Effector memory CD4-positive, alpha-beta T cell (primary cell): ENCODE data around the gene RAB11A.

Source experiments
- DNase-seq, 3 donors: peaks; one replicate each; pipeline ENCODE4 v3.0.0-alpha.2; 2020
- H3K27ac ChIP-seq: 2 replicates; pipeline ENCODE4 v1.7.0; 2013; ENCODE audit warnings: mild to moderate bottlenecking, low read length, moderate library complexity; ENCODE audit not compliant: insufficient read depth, poor library complexity, severe bottlenecking
- H3K27me3 ChIP-seq: replicated peaks from 2 replicates; pipeline ENCODE4 v1.7.0; 2013; ENCODE audit warnings: mild to moderate bottlenecking, low read length; ENCODE audit not compliant: insufficient read depth, control insufficient read depth, poor library complexity, severe bottlenecking
- H3K36me3 ChIP-seq: 2 replicates; pipeline ENCODE4 v1.7.0; 2013; ENCODE audit warnings: mild to moderate bottlenecking, low read length, moderate library complexity; ENCODE audit not compliant: control insufficient read depth, insufficient read depth
- H3K4me1 ChIP-seq: 2 replicates; pipeline ENCODE4 v1.7.0; 2013; ENCODE audit warnings: low read length, mild to moderate bottlenecking; ENCODE audit not compliant: control insufficient read depth, insufficient read depth, poor library complexity, severe bottlenecking
- H3K4me3 ChIP-seq: 2 replicates; pipeline ENCODE4 v1.7.0; 2013; ENCODE audit warnings: low read length, low read depth, mild to moderate bottlenecking; ENCODE audit not compliant: insufficient read depth, poor library complexity, severe bottlenecking
- H3K9me3 ChIP-seq: 2 replicates; pipeline ENCODE4 v1.7.0; 2013; ENCODE audit warnings: mild to moderate bottlenecking, low read length, moderate library complexity; ENCODE audit not compliant: control insufficient read depth

Gene RAB11A

GRCh38 chr15:65919353-65919752 lies 50.1 kb downstream of the RAB11A start:
- H3K27ac ChIP-seq: no peak overlapping the region
- no peaks in the 10 kb centered on the region for H3K9me3 ChIP-seq
- H3K4me3 ChIP-seq: no peak overlapping the region
- no peaks in the 10 kb centered on the region for H3K36me3 ChIP-seq
- peaks cover 3% of the 10 kb centered on the region for H3K4me1 ChIP-seq
- H3K27me3 ChIP-seq: no peaks in the 10 kb centered on the region
- DNase-seq: no peak

GRCh38 chr15:65920121-65920520 lies 50.8 kb downstream of the RAB11A start:
- H3K27ac ChIP-seq: no peak overlapping the region
- no peak for DNase-seq
- no peak overlapping the region for H3K4me3 ChIP-seq
- H3K4me1 ChIP-seq: peaks cover 3% of the 10 kb centered on the region
- no peaks in the 10 kb centered on the region for H3K27me3 ChIP-seq
- no peaks in the 10 kb centered on the region for H3K9me3 ChIP-seq
- no peaks in the 10 kb centered on the region for H3K36me3 ChIP-seq

- no peaks in the 10 kb centered on the region for H3K27me3 ChIP-seq
- H3K4me1 ChIP-seq: peaks cover 3% of the 10 kb centered on the region
- H3K4me3 ChIP-seq: no peak overlapping the region
Observed at GRCh38 chr15:65920825-65921309, 51.6 kb downstream of the RAB11A start.

GRCh38 chr15:65921780-65922179 lies 52.5 kb downstream of the RAB11A start:
- Histone ChIP-seq H3K4me1 (peaks cover 2% of the 10 kb centered on the region), H3K4me3 (no peak overlapping the region), H3K36me3 (no peaks in the 10 kb centered on the region), H3K27me3 (no peaks in the 10 kb centered on the region), H3K9me3 (no peaks in the 10 kb centered on the region), H3K27ac (no peak overlapping the region)
- no peak for DNase-seq

More at GRCh38 chr15:65920825-65921309, 51.6 kb downstream of the RAB11A start:
- DNase-seq: no peak
- H3K27ac ChIP-seq: no peak overlapping the region
- H3K36me3 ChIP-seq: no peaks in the 10 kb centered on the region
- H3K9me3 ChIP-seq: no peaks in the 10 kb centered on the region

- no peak for DNase-seq
- Histone ChIP-seq H3K27ac (no peak overlapping the region), H3K4me3 (no peak overlapping the region), H3K4me1 (no peaks in the 10 kb centered on the region), H3K9me3 (no peaks in the 10 kb centered on the region), H3K36me3 (no peaks in the 10 kb centered on the region), H3K27me3 (no peaks in the 10 kb centered on the region)
Observed at GRCh38 chr15:65922621-65923020, 53.3 kb downstream of the RAB11A start.

- H3K4me1 ChIP-seq: no peaks in the 10 kb centered on the region
- H3K36me3 ChIP-seq: no peaks in the 10 kb centered on the region
- H3K4me3 ChIP-seq: no peak overlapping the region
- H3K27ac ChIP-seq: no peak overlapping the region
- no peak for DNase-seq
- no peaks in the 10 kb centered on the region for H3K9me3 ChIP-seq
- no peaks in the 10 kb centered on the region for H3K27me3 ChIP-seq
Observed at GRCh38 chr15:65923264-65923663, 54.0 kb downstream of the RAB11A start.

GRCh38 chr15:65924004-65924403 lies 54.7 kb downstream of the RAB11A start:
- no peak for DNase-seq
- Histone ChIP-seq H3K36me3 (no peaks in the 10 kb centered on the region), H3K9me3 (no peaks in the 10 kb centered on the region), H3K4me3 (no peak overlapping the region), H3K27ac (no peak overlapping the region), H3K4me1 (no peaks in the 10 kb centered on the region), H3K27me3 (no peaks in the 10 kb centered on the region)

GRCh38 chr15:65925338-65925737 lies 56.0 kb downstream of the RAB11A start:
- no peak overlapping the region for H3K27ac ChIP-seq
- H3K9me3 ChIP-seq: no peaks in the 10 kb centered on the region
- no peaks in the 10 kb centered on the region for H3K36me3 ChIP-seq
- H3K4me1 ChIP-seq: no peaks in the 10 kb centered on the region
- DNase-seq: no peak
- H3K4me3 ChIP-seq: no peak overlapping the region
- no peaks in the 10 kb centered on the region for H3K27me3 ChIP-seq

- DNase-seq: no peak
- Histone ChIP-seq H3K4me1 (no peaks in the 10 kb centered on the region), H3K4me3 (no peak overlapping the region), H3K9me3 (no peaks in the 10 kb centered on the region), H3K36me3 (no peaks in the 10 kb centered on the region), H3K27me3 (no peaks in the 10 kb centered on the region), H3K27ac (no peak overlapping the region)
Observed at GRCh38 chr15:65926459-65926858, 57.2 kb downstream of the RAB11A start.

GRCh38 chr15:65926899-65927298 lies 57.6 kb downstream of the RAB11A start:
- no peaks in the 10 kb centered on the region for H3K9me3 ChIP-seq
- H3K4me1 ChIP-seq: no peaks in the 10 kb centered on the region
- no peaks in the 10 kb centered on the region for H3K27me3 ChIP-seq
- no peak for DNase-seq
- no peaks in the 10 kb centered on the region for H3K36me3 ChIP-seq
- no peak overlapping the region for H3K4me3 ChIP-seq
- H3K27ac ChIP-seq: no peak overlapping the region

GRCh38 chr15:65927545-65927944 lies 58.3 kb downstream of the RAB11A start:
- Histone ChIP-seq H3K27me3 (no peaks in the 10 kb centered on the region), H3K27ac (no peak overlapping the region), H3K4me1 (no peaks in the 10 kb centered on the region), H3K9me3 (no peaks in the 10 kb centered on the region), H3K4me3 (no peak overlapping the region), H3K36me3 (no peaks in the 10 kb centered on the region)
- no peak for DNase-seq
